K562 (cell line): ENCODE measurements around the gene MEF2D. TPM values are rescaled to one million over a fixed set of nuclear protein-coding genes. Genes with fewer than 3 reads are reported as not detected.

Source experiments
- ASH1L ChIP-seq: fragments of 450-650 bp; IDR thresholded peaks from 2 replicates; pipeline ENCODE4 v1.6.1; 2018; ENCODE audit warnings: borderline replicate concordance, mild to moderate bottlenecking, low read depth; ENCODE audit not compliant: partially characterized antibody
- DMBX1 ChIP-seq: fragments of 250-450 bp; sonication (Bioruptor Pico); IDR thresholded peaks from 2 replicates; pipeline ENCODE4 v1.8.0; 2022; ENCODE audit warnings: inconsistent platforms, mild to moderate bottlenecking, moderate library complexity, borderline replicate concordance
- ELF4 ChIP-seq: fragments of 450-650 bp; formaldehyde crosslinking; IDR thresholded peaks from 2 replicates; pipeline ENCODE4 v1.4.0; 2022; ENCODE audit warnings: missing genetic modification characterization
- MGA ChIP-seq: fragments of 450-650 bp; IDR thresholded peaks from 2 replicates; pipeline ENCODE4 v1.6.1; 2016; ENCODE audit warnings: mild to moderate bottlenecking, moderate library complexity
- MLX ChIP-seq, 2 experiments: fragments of 450-650 bp in 1 of 2; sonication (generic) in 1 of 2; formaldehyde crosslinking; conservative IDR thresholded peaks; 2 replicates each; pipeline versions ENCODE4 v1.4.0 to v1.8.1; 2020 to 2022; ENCODE audit warnings: mild to moderate bottlenecking in 1 of 2, missing genetic modification reagents in 1 of 2
- NFE2 ChIP-seq: IDR thresholded peaks from 2 replicates; pipeline ENCODE4 v1.6.1; 2014; ENCODE audit warnings: antibody characterized with exemption, low read depth
- PTTG1 ChIP-seq: fragments of 450-650 bp; IDR thresholded peaks from 2 replicates; pipeline ENCODE4 v1.6.1; 2016; ENCODE audit warnings: low read depth, mild to moderate bottlenecking, missing genetic modification characterization, missing compliant biosample characterization
- ZBTB7A ChIP-seq: IDR thresholded peaks from 2 replicates; pipeline ENCODE4 v1.6.1; 2011; ENCODE audit warnings: low read depth, mild to moderate bottlenecking, low read length, moderate library complexity, borderline replicate concordance; ENCODE audit not compliant: control insufficient read depth
- ZMIZ1 ChIP-seq, 2 experiments: fragments of 150-350 bp in 1 of 2; IDR thresholded peaks; 2 replicates each; pipeline ENCODE4 v1.6.1; 2012 to 2016; ENCODE audit warnings: low read depth in 2 of 2, low read length in 2 of 2, mild to moderate bottlenecking in 1 of 2, moderate library complexity in 1 of 2
- ZNF644 ChIP-seq: fragments of 200-800 bp; sonication (Bioruptor generic); IDR thresholded peaks from 2 replicates; pipeline ENCODE4 v1.6.1; 2016; ENCODE audit warnings: low read depth, missing genetic modification characterization, missing compliant biosample characterization
- polyA plus RNA-seq, 8 experiments: library from polyadenylated mRNA; depleted of rRNA in 4 of 8; stranded (reverse) in 5 of 8; unstranded in 3 of 8; fragments of >200 nt; fragmentation: Nextera tagmentation in 2 of 8; fragmentation: Illumina TruSeq in 1 of 8; extraction: Ambion mirVana in 2 of 8; extraction: Trizol in 1 of 8; gene quantifications; 2 replicates each; pipeline versions ENCODE4 v1.2.1 to v1.2.3, GENCODE V29; 2011 to 2014; ENCODE audit warnings: inconsistent platforms in 1 of 8, missing spikeins in 1 of 8
- total RNA-seq, 7 experiments: library from RNA; depleted of rRNA in 6 of 7; stranded (reverse); fragments of >200 nt in 6 of 7; fragmentation: Illumina TruSeq in 2 of 7; extraction: Trizol in 2 of 7; gene quantifications; 2 replicates each; pipeline versions ENCODE4 v1.2.1 to v1.2.3, GENCODE V29; 2011 to 2021; ENCODE audit warnings: low replicate concordance in 1 of 7

The MEF2D gene
- total and polyA plus RNA-seq, 9 of the 15 experiments (the other 6 are each of a cell fraction or from before 2014, with no cell fraction given), result 0.10 to 19.5 (median 2.6) TPM

- peak; percentile 46 for TF ChIP-seq MGA
- TF ChIP-seq NFE2, result peak; percentile 42; the same call in 1 of the 2 replicates
- TF ChIP-seq ZMIZ1 (IDR thresholded peaks at IDR 0.05; ENCODE audit: low read depth in 2 of 2, low read length in 2 of 2), result no peak
- TF ChIP-seq ELF4 (CRISPR knock-in tag), result no peak
- no peak for TF ChIP-seq MLX (CRISPR knock-in tag; conservative IDR thresholded peaks at IDR 0.05)
- TF ChIP-seq ZNF644 (tag), result no peak
- TF ChIP-seq PTTG1, result no peak
- TF ChIP-seq ZBTB7A, result peak; percentile 53; the same call in 1 of the 2 replicates
- TF ChIP-seq ASH1L, result peak; percentile 18
- peak; percentile 41; the same call in 1 of the 2 replicates for TF ChIP-seq DMBX1 (CRISPR knock-in tag)
Observed at GRCh38 chr1:156502894-156503697, 2.5 kb upstream of the MEF2D start (continued).
